ENCODE data around the gene OPN5. TPM values are rescaled to one million over a fixed set of nuclear protein-coding genes. Genes with fewer than 3 reads are reported as not detected.

The OPN5 gene
- total RNA-seq, 4 donors from 2014 or later = not detected

GRCh38 chr6:47804821-47805220 is 23.0 kb downstream of the OPN5 start:
- Histone ChIP-seq H3K27me3 (no peaks in the 10 kb centered on the region), H3K27ac (no peak overlapping the region), H3K4me1 (no peaks in the 10 kb centered on the region), H3K9me3 (no peaks in the 10 kb centered on the region), H3K4me3 (no peak overlapping the region), H3K36me3 (no peaks in the 10 kb centered on the region)
- DNase-seq (ENCODE audit: low spot score in 2 of 2) = no peak
- TF ChIP-seq EP300 (IDR thresholded peaks at IDR 0.05) (no peak), CTCF (IDR thresholded peaks at IDR 0.05) (no peak), POLR2AphosphoS5 (IDR thresholded peaks at IDR 0.05) (no peak), POLR2A (IDR thresholded peaks at IDR 0.05) (no peak)
- 78% methylated on average over 2 of the region's 2 CpGs for WGBS

- 87% methylated on average over 8 of the region's 8 CpGs for WGBS
These were observed 28.0 kb downstream of the OPN5 start for GRCh38 chr6:47809873-47810272.

GRCh38 chr6:47810885-47811284 is 29.1 kb downstream of the OPN5 start:
- Histone ChIP-seq H3K36me3 (no peaks in the 10 kb centered on the region), H3K4me3 (no peak overlapping the region), H3K27ac (no peak overlapping the region), H3K27me3 (peaks cover 3% of the 10 kb centered on the region), H3K9me3 (no peaks in the 10 kb centered on the region), H3K4me1 (no peaks in the 10 kb centered on the region)
- WGBS = 81% methylated on average over 3 of the region's 3 CpGs
- DNase-seq (ENCODE audit: low spot score in 2 of 2) = no peak
- no peak for TF ChIP-seq POLR2AphosphoS5 (IDR thresholded peaks at IDR 0.05)
- no peak for TF ChIP-seq POLR2A (IDR thresholded peaks at IDR 0.05)
- TF ChIP-seq CTCF (IDR thresholded peaks at IDR 0.05) = no peak
- TF ChIP-seq EP300 (IDR thresholded peaks at IDR 0.05) = no peak

More at GRCh38 chr6:47809873-47810272, 28.0 kb downstream of the OPN5 start:
- Histone ChIP-seq H3K27ac (no peak overlapping the region), H3K36me3 (no peaks in the 10 kb centered on the region), H3K27me3 (peaks cover 3% of the 10 kb centered on the region), H3K9me3 (no peaks in the 10 kb centered on the region), H3K4me1 (no peaks in the 10 kb centered on the region), H3K4me3 (no peak overlapping the region)
- DNase-seq (ENCODE audit: low spot score in 2 of 2) = no peak
- no peak for TF ChIP-seq POLR2AphosphoS5 (IDR thresholded peaks at IDR 0.05)
- no peak for TF ChIP-seq POLR2A (IDR thresholded peaks at IDR 0.05)
- no peak for TF ChIP-seq CTCF (IDR thresholded peaks at IDR 0.05)
- no peak for TF ChIP-seq EP300 (IDR thresholded peaks at IDR 0.05)

- no peak for DNase-seq (ENCODE audit: low spot score in 2 of 2)
- Histone ChIP-seq H3K27ac (no peak overlapping the region), H3K27me3 (peaks cover 3% of the 10 kb centered on the region), H3K4me1 (no peaks in the 10 kb centered on the region), H3K4me3 (no peak overlapping the region), H3K9me3 (no peaks in the 10 kb centered on the region), H3K36me3 (no peaks in the 10 kb centered on the region)
- TF ChIP-seq CTCF (IDR thresholded peaks at IDR 0.05) = no peak
- no peak for TF ChIP-seq POLR2A (IDR thresholded peaks at IDR 0.05)
- no peak for TF ChIP-seq POLR2AphosphoS5 (IDR thresholded peaks at IDR 0.05)
- no peak for TF ChIP-seq EP300 (IDR thresholded peaks at IDR 0.05)
- 89% methylated on average over 3 of the region's 3 CpGs for WGBS
These were observed 29.6 kb downstream of the OPN5 start for GRCh38 chr6:47811443-47811842.

- H3K4me1 ChIP-seq = no peaks in the 10 kb centered on the region
- no peaks in the 10 kb centered on the region for H3K36me3 ChIP-seq
- no peak for DNase-seq (ENCODE audit: low spot score in 2 of 2)
- TF ChIP-seq POLR2A (IDR thresholded peaks at IDR 0.05) = no peak
- no peak for TF ChIP-seq CTCF (IDR thresholded peaks at IDR 0.05)
- no peak for TF ChIP-seq POLR2AphosphoS5 (IDR thresholded peaks at IDR 0.05)
- TF ChIP-seq EP300 (IDR thresholded peaks at IDR 0.05) = no peak
- WGBS = 83% methylated on average over 4 of the region's 4 CpGs
- H3K4me3 ChIP-seq = no peak overlapping the region
- H3K9me3 ChIP-seq = no peaks in the 10 kb centered on the region
- no peak overlapping the region for H3K27ac ChIP-seq
- H3K27me3 ChIP-seq = peaks cover under 1% of the 10 kb centered on the region
These were observed 35.9 kb downstream of the OPN5 start for GRCh38 chr6:47817749-47818148.
